GM18499 (cell line): Measurements from ENCODE around the gene BTBD9.

Source experiments
- ATAC-seq: cut with Tn5 transposase; IDR thresholded peaks from one replicate; pipeline ENCODE4 v1.9.1; 2021; ENCODE audit warnings: moderate number of reproducible peaks; ENCODE audit not compliant: insufficient read depth, unreplicated experiment

Gene BTBD9

GRCh38 chr6:38319256-38320212 lies 320.2 kb downstream of the BTBD9 start:
- no peak for ATAC-seq

- ATAC-seq, result peak; percentile 45
These were observed 323.4 kb downstream of the BTBD9 start for GRCh38 chr6:38316099-38316868.

- ATAC-seq, result no peak
These were observed 328.5 kb downstream of the BTBD9 start for GRCh38 chr6:38311201-38311600.

GRCh38 chr6:38310061-38310460 lies 329.7 kb downstream of the BTBD9 start:
- no peak for ATAC-seq

- no peak for ATAC-seq
These were observed 332.0 kb downstream of the BTBD9 start for GRCh38 chr6:38307740-38308139.

GRCh38 chr6:38306931-38307330 lies 332.8 kb downstream of the BTBD9 start:
- no peak for ATAC-seq

- no peak for ATAC-seq
These were observed 333.6 kb downstream of the BTBD9 start for GRCh38 chr6:38305995-38306681.

- no peak for ATAC-seq
These were observed 336.9 kb downstream of the BTBD9 start for GRCh38 chr6:38302838-38303237.

- ATAC-seq, result no peak
These were observed 337.6 kb downstream of the BTBD9 start for GRCh38 chr6:38302081-38302480.

- ATAC-seq, result no peak
These were observed 349.5 kb downstream of the BTBD9 start for GRCh38 chr6:38290133-38290799.

GRCh38 chr6:38287487-38287886 lies 352.2 kb downstream of the BTBD9 start:
- ATAC-seq, result no peak

GRCh38 chr6:38284802-38285394 lies 354.8 kb downstream of the BTBD9 start:
- no peak for ATAC-seq

GRCh38 chr6:38283734-38284362 lies 355.9 kb downstream of the BTBD9 start:
- ATAC-seq, result no peak

GRCh38 chr6:38282911-38283310 lies 356.8 kb downstream of the BTBD9 start:
- ATAC-seq, result no peak

- no peak for ATAC-seq
These were observed 358.6 kb downstream of the BTBD9 start for GRCh38 chr6:38281126-38281525.

- no peak for ATAC-seq
These were observed 359.7 kb downstream of the BTBD9 start for GRCh38 chr6:38279963-38280588.

GRCh38 chr6:38279423-38279822 lies 360.3 kb downstream of the BTBD9 start:
- ATAC-seq, result no peak

GRCh38 chr6:38273325-38273724 lies 366.4 kb downstream of the BTBD9 start:
- ATAC-seq, result no peak

- ATAC-seq, result no peak
These were observed 367.5 kb downstream of the BTBD9 start for GRCh38 chr6:38272222-38272621.
